Uterus (tissue), 4 donors: Measurements from ENCODE around the gene NFATC1. TPM values are rescaled to one million over a fixed set of nuclear protein-coding genes. Genes with fewer than 3 reads are reported as not detected.

Experiments
- DNase-seq, 2 donors: peaks; one replicate each; pipeline ENCODE4 v3.0.0-alpha.2; 2019 to 2020
- H3K27ac ChIP-seq, 2 donors: fragments of 200-600 bp; sonication (generic); 1 replicate in 1 of 2; 2 replicates in 1 of 2; pipeline ENCODE4 v1.5.1; 2016 to 2018
- H3K27me3 ChIP-seq, 2 donors: fragments of 200-600 bp; sonication (generic); one replicate each; pipeline ENCODE4 v1.5.1; 2018 to 2019; ENCODE audit warnings: control low read depth in 1 of 2
- H3K36me3 ChIP-seq, 2 donors: fragments of 200-600 bp; sonication (generic); one replicate each; pipeline ENCODE4 v1.5.1; 2019; ENCODE audit warnings: control low read depth in 1 of 2
- H3K4me1 ChIP-seq, 2 donors: fragments of 200-600 bp; sonication (generic); one replicate each; pipeline ENCODE4 v1.5.1; 2018 to 2019; ENCODE audit warnings: control low read depth in 1 of 2
- H3K4me3 ChIP-seq, 2 donors: fragments of 200-600 bp; sonication (generic); 1 replicate in 1 of 2; 2 replicates in 1 of 2; pipeline ENCODE4 v1.5.1; 2018 to 2019; ENCODE audit warnings: mild to moderate bottlenecking in 1 of 2
- H3K9me3 ChIP-seq, 2 donors: fragments of 200-600 bp; sonication (generic); one replicate each; pipeline ENCODE4 v1.5.1; 2019; ENCODE audit warnings: control low read depth in 1 of 2
- POLR2A ChIP-seq, 2 donors: fragments of 450-650 bp; IDR thresholded peaks; one replicate each; pipeline ENCODE4 v1.6.1; 2016; ENCODE audit warnings: antibody characterized with exemption in 2 of 2, mild to moderate bottlenecking in 1 of 2, moderate library complexity in 1 of 2
- intact Hi-C: fragments of 100-400 bp; cut with DNase I; formaldehyde crosslinking; loops from one replicate; pipeline ENCODE4 v1.15.1; 2023; ENCODE audit warnings: low total_unique reads
- total RNA-seq, 4 donors: library from RNA; depleted of rRNA in 3 of 4; stranded (reverse); fragments of >200 nt in 3 of 4; gene quantifications; one replicate each; pipeline versions ENCODE4 v1.1.0 to v1.2.4, GENCODE V29; 2014 to 2023
- TF ChIP-seq, protein P1 (sequence below), 4 experiments: fragments of 200-600 bp in 2 of 4; fragments of 450-650 bp in 2 of 4; sonication (generic) in 2 of 4; IDR thresholded peaks; one replicate each; pipeline ENCODE4 v1.5.1; 2016 to 2019; ENCODE audit warnings: antibody characterized with exemption in 4 of 4, mild to moderate bottlenecking in 2 of 4, moderate library complexity in 1 of 4
- donor health status: DM: yes; HTN: yes; CAD: no.

The NFATC1 gene
- total RNA-seq, 4 donors from 2014 or later = 9.2 to 25.1 (median 14.6) TPM

DNA sequence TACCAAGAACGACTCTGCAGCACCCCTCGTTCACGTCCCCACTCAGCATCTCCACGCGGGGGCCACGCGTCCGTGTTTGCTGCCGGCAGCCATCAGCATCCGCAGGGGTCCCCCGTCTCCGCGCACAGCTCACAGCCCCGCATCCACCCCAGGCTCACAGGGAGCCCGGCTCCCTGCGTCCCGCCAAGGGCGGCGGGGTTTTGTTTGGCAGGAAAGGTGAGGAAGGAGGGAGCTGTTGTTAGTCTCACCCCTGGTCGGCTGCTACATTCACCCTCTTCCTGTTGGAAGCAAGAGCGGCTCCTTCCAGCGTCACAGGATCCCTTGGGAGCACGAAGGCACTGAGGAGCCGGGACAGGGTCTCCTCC is 152.9 kb downstream of the NFATC1 start:
- no peaks in the 10 kb centered on the region for H3K9me3 ChIP-seq
- no peak overlapping the region for H3K27ac ChIP-seq
- TF ChIP-seq, protein P1, sequence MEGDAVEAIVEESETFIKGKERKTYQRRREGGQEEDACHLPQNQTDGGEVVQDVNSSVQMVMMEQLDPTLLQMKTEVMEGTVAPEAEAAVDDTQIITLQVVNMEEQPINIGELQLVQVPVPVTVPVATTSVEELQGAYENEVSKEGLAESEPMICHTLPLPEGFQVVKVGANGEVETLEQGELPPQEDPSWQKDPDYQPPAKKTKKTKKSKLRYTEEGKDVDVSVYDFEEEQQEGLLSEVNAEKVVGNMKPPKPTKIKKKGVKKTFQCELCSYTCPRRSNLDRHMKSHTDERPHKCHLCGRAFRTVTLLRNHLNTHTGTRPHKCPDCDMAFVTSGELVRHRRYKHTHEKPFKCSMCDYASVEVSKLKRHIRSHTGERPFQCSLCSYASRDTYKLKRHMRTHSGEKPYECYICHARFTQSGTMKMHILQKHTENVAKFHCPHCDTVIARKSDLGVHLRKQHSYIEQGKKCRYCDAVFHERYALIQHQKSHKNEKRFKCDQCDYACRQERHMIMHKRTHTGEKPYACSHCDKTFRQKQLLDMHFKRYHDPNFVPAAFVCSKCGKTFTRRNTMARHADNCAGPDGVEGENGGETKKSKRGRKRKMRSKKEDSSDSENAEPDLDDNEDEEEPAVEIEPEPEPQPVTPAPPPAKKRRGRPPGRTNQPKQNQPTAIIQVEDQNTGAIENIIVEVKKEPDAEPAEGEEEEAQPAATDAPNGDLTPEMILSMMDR (IDR thresholded peaks at IDR 0.05) = no peak
- no peak for TF ChIP-seq POLR2A (IDR thresholded peaks at IDR 0.05)
- H3K36me3 ChIP-seq = no peaks in the 10 kb centered on the region
- H3K4me1 ChIP-seq = no peaks in the 10 kb centered on the region
- intact Hi-C loops = no loop called here
- no peak overlapping the region for H3K4me3 ChIP-seq
- no peaks in the 10 kb centered on the region for H3K27me3 ChIP-seq
- DNase-seq = peak in 1 of 2 donors; percentile 10

DNA sequence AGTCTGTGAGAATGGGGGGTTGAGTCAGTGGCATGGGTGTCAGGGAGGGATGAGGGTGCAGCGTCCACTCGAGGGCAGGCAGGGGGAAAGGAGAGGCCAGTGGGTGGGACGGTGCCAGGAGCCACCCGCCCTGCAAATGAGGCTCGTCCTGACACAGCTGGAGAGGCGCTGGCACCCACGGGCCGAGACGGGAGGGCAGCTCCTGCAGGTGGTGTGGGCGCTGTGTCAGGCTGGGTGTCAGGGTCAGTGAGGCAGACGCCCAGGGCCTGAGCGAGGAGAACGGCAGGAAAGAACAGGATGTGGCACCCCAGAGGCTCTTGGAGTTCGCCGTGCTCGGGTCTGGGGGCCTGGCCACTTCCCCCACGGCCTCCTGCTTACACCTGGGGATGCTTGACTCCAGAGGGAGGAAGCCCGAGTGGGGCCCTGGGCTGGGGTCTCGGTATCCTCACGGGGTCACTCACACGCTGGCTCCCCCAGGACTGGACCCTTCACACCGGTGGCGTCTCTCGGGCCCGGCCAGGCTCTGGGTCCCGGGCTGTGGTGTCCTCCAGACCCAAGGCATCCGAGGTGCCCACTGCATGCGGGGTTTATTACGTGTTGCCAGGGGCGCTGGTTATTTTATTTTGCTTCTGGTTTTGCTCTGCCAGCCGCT is 153.4 kb downstream of the NFATC1 start:
- no peaks in the 10 kb centered on the region for H3K4me1 ChIP-seq
- H3K9me3 ChIP-seq = no peaks in the 10 kb centered on the region
- H3K27ac ChIP-seq = no peak overlapping the region
- intact Hi-C loops = no loop called here
- H3K27me3 ChIP-seq = no peaks in the 10 kb centered on the region
- no peak overlapping the region for H3K4me3 ChIP-seq
- DNase-seq = peak in 1 of 2 donors; percentile 5
- H3K36me3 ChIP-seq = no peaks in the 10 kb centered on the region
- TF ChIP-seq POLR2A (IDR thresholded peaks at IDR 0.05) = no peak
- TF ChIP-seq, protein P1 (IDR thresholded peaks at IDR 0.05) = no peak

DNA sequence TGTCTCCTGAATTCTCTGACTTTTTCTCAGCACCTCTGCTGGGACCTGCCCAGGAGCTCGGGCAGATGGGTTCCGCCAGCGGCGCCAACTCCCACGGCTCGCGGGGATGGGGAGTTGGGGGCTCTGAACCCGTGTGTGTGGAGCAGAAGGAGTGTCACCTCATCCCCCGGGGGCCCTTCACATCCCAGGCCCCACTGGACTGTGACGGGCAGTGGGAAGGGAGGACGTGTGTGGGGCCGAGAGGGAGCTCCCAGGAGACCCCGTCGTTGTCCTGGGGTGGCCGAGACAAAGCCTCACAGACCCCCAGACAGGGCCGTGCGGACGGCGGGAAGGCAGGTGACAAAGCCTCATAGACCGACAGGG is 153.9 kb downstream of the NFATC1 start:
- no peak for TF ChIP-seq POLR2A (IDR thresholded peaks at IDR 0.05)
- TF ChIP-seq, protein P1 (IDR thresholded peaks at IDR 0.05) = no peak
- intact Hi-C loops = no loop called here

DNA sequence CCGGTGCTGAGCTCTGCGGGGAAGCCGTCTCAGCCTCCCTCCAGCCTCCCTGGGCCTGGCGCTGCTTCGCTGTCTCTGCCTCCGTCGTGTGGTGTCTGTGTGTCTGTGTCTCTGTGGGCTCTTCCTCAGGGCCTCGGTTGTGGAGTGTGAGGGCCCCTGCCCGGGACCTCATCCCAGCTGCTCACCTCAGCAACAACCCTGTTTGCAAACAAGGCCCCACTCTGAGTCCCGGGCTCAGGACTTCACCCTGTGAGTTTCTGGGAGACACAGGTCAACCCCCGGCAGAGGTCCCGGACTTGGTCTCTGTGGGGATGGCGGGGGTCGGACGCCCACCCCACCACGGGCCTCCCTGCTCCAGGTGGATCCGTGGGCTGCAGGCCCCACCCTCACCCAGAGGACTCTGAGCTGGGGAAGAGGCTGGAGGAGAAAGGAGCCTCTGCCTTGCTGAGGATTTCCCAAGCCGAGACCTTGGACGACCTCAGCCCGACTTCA is 156.5 kb downstream of the NFATC1 start:
- intact Hi-C loops = no loop called here
- DNase-seq = no peak
- Histone ChIP-seq H3K4me1 (no peaks in the 10 kb centered on the region), H3K4me3 (no peak overlapping the region), H3K27me3 (no peaks in the 10 kb centered on the region), H3K9me3 (no peaks in the 10 kb centered on the region), H3K36me3 (no peaks in the 10 kb centered on the region), H3K27ac (no peak overlapping the region)
- TF ChIP-seq, protein P1 (IDR thresholded peaks at IDR 0.05) = no peak

More for the DNA sequence above, 153.9 kb downstream of the NFATC1 start:
- no peak overlapping the region for H3K4me3 ChIP-seq
- H3K27ac ChIP-seq = no peak overlapping the region
- H3K36me3 ChIP-seq = no peaks in the 10 kb centered on the region
- peak in 1 of 2 donors; percentile 11 for DNase-seq
- H3K4me1 ChIP-seq = no peaks in the 10 kb centered on the region
- no peaks in the 10 kb centered on the region for H3K9me3 ChIP-seq
- H3K27me3 ChIP-seq = no peaks in the 10 kb centered on the region

DNA sequence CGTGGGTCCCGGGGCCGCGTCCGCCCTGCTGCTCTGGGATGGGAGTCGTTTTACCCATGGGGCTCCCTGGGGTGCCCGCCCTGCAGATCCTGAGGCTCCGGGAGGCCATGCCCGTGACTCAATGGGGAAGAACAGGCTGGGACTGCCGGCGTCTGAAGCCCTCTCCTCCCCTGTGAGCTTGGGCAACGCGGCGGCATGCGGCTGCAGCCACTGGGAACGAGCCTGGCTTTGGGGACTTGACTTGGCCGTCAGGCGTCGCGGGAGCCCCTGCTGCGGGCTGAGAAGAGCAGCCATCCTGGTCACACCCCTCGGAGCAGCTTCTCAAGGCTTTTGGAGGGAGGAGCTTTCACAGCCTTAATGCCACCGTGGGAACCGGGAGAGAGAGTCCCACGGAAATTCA is 157.0 kb downstream of the NFATC1 start:
- no peaks in the 10 kb centered on the region for H3K36me3 ChIP-seq
- DNase-seq = peak in 1 of 2 donors; percentile 8
- H3K9me3 ChIP-seq = no peaks in the 10 kb centered on the region
- H3K27ac ChIP-seq = no peak overlapping the region
- intact Hi-C loops = no loop called here
- H3K4me1 ChIP-seq = no peaks in the 10 kb centered on the region
- H3K4me3 ChIP-seq = no peak overlapping the region
- TF ChIP-seq, protein P1 (IDR thresholded peaks at IDR 0.05) = no peak
- TF ChIP-seq POLR2A (IDR thresholded peaks at IDR 0.05) = no peak
- H3K27me3 ChIP-seq = no peaks in the 10 kb centered on the region
